RWPE2 (cell line): ENCODE data around the gene GADD45B.

Source experiments
- ATAC-seq: fragments of 200-7000 bp; cut with Tn5 transposase; 3 replicates; pipeline ENCODE4 v1.9.1; 2021; ENCODE audit warnings: low read depth
- DNase-seq: peaks from one replicate; pipeline ENCODE4 v3.0.0-alpha.2; 2020; ENCODE audit warnings: low spot score
- H3K27ac ChIP-seq: fragments of 450-650 bp; 2 replicates; pipeline ENCODE4 v1.5.1; 2017; ENCODE audit warnings: mild to moderate bottlenecking; ENCODE audit not compliant: poor library complexity, severe bottlenecking
- H3K27me3 ChIP-seq: fragments of 250-450 bp; sonication (Bioruptor Pico); 2 replicates; pipeline ENCODE4 v1.5.1; 2021; ENCODE audit warnings: mild to moderate bottlenecking, moderate library complexity; ENCODE audit not compliant: insufficient read depth, poor library complexity, severe bottlenecking
- H3K36me3 ChIP-seq: fragments of 250-450 bp; sonication (Bioruptor Pico); 2 replicates; pipeline ENCODE4 v1.5.1; 2020; ENCODE audit warnings: low read depth, mild to moderate bottlenecking, moderate library complexity
- H3K4me1 ChIP-seq: fragments of 250-450 bp; sonication (Bioruptor Pico); 2 replicates; pipeline ENCODE4 v1.5.1; 2021; ENCODE audit warnings: mild to moderate bottlenecking, moderate library complexity; ENCODE audit not compliant: insufficient read depth, poor library complexity, severe bottlenecking
- H3K4me3 ChIP-seq: fragments of 250-450 bp; sonication (Bioruptor Pico); 2 replicates; pipeline ENCODE4 v1.5.1; 2021; ENCODE audit warnings: mild to moderate bottlenecking, moderate library complexity; ENCODE audit not compliant: severe bottlenecking
- H3K9me3 ChIP-seq: fragments of 250-450 bp; sonication (Bioruptor Pico); 2 replicates; pipeline ENCODE4 v1.5.1; 2021; ENCODE audit warnings: mild to moderate bottlenecking, moderate library complexity; ENCODE audit not compliant: severe bottlenecking
- CTCF ChIP-seq: fragments of 450-650 bp; IDR thresholded peaks from one replicate; pipeline ENCODE4 v1.5.1; 2017; ENCODE audit warnings: mild to moderate bottlenecking, moderate library complexity; ENCODE audit not compliant: poor library complexity, severe bottlenecking

GADD45B gene

GRCh38 chr19:2477732-2478191 lies 1.8 kb downstream of the GADD45B start:
- H3K27ac ChIP-seq = peak overlapping the region; percentile 76
- H3K27me3 ChIP-seq = no peaks in the 10 kb centered on the region
- no peak for TF ChIP-seq CTCF
- no peaks in the 10 kb centered on the region for H3K4me1 ChIP-seq
- H3K36me3 ChIP-seq = peaks cover 23% of the 10 kb centered on the region
- ATAC-seq = peak; percentile 15; the same call in 1 of the 3 replicates
- DNase-seq = no peak
- no peaks in the 10 kb centered on the region for H3K9me3 ChIP-seq
- peak overlapping the region; percentile 89 for H3K4me3 ChIP-seq

- ATAC-seq = peak; percentile 8
- Histone ChIP-seq H3K36me3 (peaks cover 23% of the 10 kb centered on the region), H3K27me3 (no peaks in the 10 kb centered on the region), H3K9me3 (no peaks in the 10 kb centered on the region), H3K4me1 (no peaks in the 10 kb centered on the region), H3K27ac (peak overlapping the region; percentile 76), H3K4me3 (peak overlapping the region; percentile 89)
- DNase-seq = no peak
- no peak for TF ChIP-seq CTCF
These were observed 2.4 kb downstream of the GADD45B start for GRCh38 chr19:2478278-2478755.

GRCh38 chr19:2478756-2479555 lies 3.0 kb downstream of the GADD45B start:
- no peaks in the 10 kb centered on the region for H3K4me1 ChIP-seq
- peak overlapping the region; percentile 76 for H3K27ac ChIP-seq
- H3K4me3 ChIP-seq = peak overlapping the region; percentile 89
- ATAC-seq (peak; percentile 42), DNase-seq (no peak)
- peaks cover 23% of the 10 kb centered on the region for H3K36me3 ChIP-seq
- H3K9me3 ChIP-seq = no peaks in the 10 kb centered on the region
- no peak for TF ChIP-seq CTCF
- H3K27me3 ChIP-seq = no peaks in the 10 kb centered on the region

GRCh38 chr19:2479556-2480194 lies 3.7 kb downstream of the GADD45B start:
- no peaks in the 10 kb centered on the region for H3K4me1 ChIP-seq
- TF ChIP-seq CTCF = no peak
- peak overlapping the region; percentile 76 for H3K27ac ChIP-seq
- H3K27me3 ChIP-seq = no peaks in the 10 kb centered on the region
- DNase-seq (no peak), ATAC-seq (no peak)
- H3K4me3 ChIP-seq = no peak overlapping the region
- peaks cover 23% of the 10 kb centered on the region for H3K36me3 ChIP-seq
- no peaks in the 10 kb centered on the region for H3K9me3 ChIP-seq
